GM18511 (cell line): ENCODE results near the gene SEMA3C.
"Not testable (repeated sequence)": the region's sequence is repeated elsewhere in the genome, so short reads cannot be mapped to it uniquely, and the experiment has no call there.

Experiments used
- ATAC-seq: cut with Tn5 transposase; IDR thresholded peaks from one replicate; pipeline ENCODE4 v1.9.1; 2021; ENCODE audit warnings: mild to moderate bottlenecking, moderate library complexity; ENCODE audit not compliant: unreplicated experiment

The SEMA3C gene

GRCh38 chr7:80929619-80930018 lies 10.8 kb upstream of the SEMA3C start:
- ATAC-seq, result no peak

DNA sequence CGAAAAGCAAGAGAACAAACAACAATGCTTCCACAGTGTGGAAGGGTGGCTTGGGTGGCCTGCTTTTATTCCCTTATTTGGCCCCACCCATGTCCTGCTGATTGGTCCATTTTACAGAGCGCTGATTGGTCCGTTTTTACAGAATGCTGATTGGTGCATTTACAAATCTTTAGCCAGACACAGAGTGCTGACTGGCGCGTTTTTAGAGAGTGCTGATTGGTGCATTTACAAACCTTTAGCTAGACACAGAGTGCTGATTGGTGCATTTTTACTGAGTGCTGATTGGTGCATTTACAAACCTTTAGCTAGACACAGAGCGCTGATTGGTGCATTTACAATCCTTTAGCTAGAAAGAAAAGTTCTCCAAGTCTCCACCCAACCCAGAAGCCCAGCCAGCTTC lies 8.1 kb upstream of the SEMA3C start:
- not testable (repeated sequence) for ATAC-seq

GRCh38 chr7:80924090-80924489 lies 5.2 kb upstream of the SEMA3C start:
- ATAC-seq, result no peak

DNA sequence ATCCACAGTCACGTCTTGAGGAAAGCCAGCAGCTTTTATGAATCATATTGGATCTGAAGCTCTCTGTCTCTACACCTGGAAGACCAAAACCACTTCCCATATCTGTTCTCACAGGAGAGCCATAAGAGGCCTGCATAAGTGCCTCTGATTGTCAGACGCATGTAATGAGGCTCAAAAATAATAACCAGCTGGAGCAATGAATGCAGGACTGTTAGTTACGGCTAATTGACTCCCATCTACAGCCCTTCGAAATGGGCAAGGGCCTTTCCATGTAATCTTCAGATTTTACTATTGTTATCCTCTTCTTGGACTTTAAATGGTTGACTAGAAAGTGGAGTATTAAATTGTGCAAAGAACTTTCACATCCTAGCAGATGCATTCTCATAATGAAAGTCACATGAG lies 4.4 kb upstream of the SEMA3C start:
- ATAC-seq, result no peak

GRCh38 chr7:80922253-80923049 lies 3.6 kb upstream of the SEMA3C start:
- ATAC-seq, result no peak

- no peak for ATAC-seq
Measured at GRCh38 chr7:80921130-80921529, 2.3 kb upstream of the SEMA3C start.

GRCh38 chr7:80918399-80918798 lies 452 bp downstream of the SEMA3C start:
- peak; percentile 66 for ATAC-seq

DNA sequence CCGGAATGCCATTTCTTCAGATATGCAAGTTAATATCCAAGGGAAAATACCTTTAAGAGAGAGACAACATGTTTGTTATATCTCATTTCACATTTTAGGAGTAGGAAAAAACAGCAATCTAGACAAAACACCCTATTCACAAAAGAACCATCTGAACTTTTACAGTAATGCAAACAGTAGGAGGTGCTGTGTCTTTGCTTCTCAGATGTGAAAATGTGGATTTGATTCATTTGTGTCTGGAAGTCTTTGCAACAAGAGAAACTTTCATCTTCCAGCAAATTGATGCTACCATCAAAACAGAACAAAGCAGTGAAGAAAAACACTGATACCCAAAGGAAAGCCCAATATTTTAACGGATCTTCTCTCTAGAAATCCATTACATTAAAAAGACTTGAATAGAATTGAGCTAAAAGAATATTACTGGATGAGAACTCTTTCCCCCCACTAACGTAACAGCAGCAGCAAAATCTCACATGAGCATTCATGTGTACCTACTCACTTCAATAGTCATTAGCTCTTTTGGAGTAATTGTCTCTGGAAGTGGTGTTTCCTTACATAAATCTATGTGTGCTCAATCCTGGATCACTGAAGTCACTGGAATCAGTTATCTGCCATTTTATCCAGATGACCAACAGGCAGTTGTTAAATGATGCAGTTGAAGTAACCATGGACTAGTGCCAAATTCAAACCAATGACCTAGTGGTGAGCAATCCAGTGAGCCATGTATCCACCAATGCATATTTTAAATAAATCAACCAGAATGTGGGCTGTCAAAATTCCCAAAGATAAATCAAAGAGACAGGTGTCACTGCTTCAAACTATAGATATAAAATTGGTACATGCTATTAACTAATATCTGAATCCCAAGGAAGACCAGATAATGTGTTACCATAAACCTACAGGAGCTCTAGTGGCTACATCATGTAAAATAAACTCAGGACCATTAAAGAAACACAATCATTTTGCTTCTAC lies 1.8 kb downstream of the SEMA3C start:
- no peak for ATAC-seq

GRCh38 chr7:80910228-80910627 lies 8.6 kb downstream of the SEMA3C start:
- no peak for ATAC-seq

- ATAC-seq, result no peak
Measured at GRCh38 chr7:80908360-80908797, 10.5 kb downstream of the SEMA3C start.

DNA sequence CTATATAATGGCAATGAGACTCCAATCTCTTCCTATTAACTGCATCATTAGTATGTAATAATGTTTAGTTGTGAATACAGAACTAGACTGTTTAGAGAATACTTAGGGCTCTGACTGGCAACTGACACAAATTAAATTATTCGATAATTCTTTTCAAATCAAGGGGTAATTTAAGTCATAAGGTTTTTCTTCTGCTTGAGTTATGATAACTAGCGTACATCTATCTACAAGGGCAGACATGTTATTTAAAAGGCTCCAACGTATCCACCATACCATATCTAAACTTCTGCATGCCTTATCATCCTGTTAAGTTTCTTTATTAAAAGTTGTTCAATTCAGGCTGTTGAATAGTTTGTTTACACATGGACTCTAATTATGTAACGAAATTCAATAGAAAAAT lies 11.2 kb downstream of the SEMA3C start:
- ATAC-seq, result no peak

- ATAC-seq, result no peak
Measured at GRCh38 chr7:80907141-80907601, 11.7 kb downstream of the SEMA3C start.

GRCh38 chr7:80905334-80905733 lies 13.5 kb downstream of the SEMA3C start:
- no peak for ATAC-seq

GRCh38 chr7:80902716-80903308 lies 16.0 kb downstream of the SEMA3C start:
- no peak for ATAC-seq

DNA sequence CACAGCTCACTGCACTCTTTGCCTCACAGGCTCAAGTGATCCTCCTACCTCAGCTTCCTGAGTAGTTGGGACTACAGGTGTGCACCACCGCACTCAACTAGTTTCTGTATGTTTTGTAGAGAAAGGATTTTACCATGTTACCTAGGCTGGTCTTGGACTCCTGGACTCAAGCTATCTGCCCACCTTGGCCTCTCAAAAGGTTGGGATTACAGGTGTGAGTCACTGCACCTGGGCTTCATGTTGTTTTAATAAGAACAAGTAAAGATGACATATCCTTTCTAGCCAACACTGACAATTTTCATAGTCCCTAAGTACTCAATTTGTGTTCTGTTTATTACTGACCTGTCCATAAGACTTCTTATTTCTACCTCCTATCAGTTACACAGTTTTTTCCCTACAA lies 16.8 kb downstream of the SEMA3C start:
- no peak for ATAC-seq

DNA sequence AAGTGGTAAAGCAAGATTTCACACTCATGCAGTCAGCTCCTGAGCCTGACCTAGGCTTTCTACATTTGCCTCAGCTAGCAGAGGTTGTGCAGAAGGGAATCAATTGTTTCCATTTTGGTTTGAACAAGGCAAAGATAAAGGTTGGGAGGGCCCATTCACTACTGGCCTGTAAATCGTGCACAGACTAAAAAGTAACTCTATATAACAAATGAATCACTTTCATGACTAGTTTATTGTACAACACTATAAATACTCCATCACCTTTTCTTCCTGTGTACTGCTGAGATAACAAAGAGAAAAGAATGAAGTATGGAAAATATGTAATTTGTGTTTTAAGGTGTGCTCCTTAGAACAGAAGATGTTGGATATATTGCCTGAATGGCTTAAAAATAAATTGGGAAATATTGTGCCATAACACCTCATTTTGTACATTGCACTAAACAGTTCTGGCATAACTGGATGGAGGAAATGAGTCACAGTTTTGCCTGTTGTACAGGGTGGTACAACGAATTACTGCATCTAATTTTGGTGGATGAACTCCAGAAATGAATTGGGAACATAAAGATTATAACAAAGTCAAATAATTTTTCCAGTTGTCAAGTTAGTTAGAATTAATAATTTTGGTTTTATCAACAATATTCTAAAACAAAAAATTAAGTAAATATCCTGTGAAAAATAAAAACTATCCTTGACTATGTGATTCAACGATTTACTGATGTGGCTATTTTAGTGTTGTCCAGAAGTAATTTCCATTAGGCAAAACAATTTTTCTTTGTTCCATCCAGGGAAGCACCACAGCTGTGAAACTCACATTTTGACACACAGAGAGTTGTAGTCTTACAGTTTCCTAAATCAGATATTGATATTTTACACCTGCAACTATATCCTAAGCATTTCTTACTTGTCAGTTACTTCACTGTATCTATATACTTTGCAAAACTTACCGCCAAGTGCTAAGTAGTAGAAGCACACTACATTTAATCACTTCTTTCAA lies 18.0 kb downstream of the SEMA3C start:
- ATAC-seq, result no peak

DNA sequence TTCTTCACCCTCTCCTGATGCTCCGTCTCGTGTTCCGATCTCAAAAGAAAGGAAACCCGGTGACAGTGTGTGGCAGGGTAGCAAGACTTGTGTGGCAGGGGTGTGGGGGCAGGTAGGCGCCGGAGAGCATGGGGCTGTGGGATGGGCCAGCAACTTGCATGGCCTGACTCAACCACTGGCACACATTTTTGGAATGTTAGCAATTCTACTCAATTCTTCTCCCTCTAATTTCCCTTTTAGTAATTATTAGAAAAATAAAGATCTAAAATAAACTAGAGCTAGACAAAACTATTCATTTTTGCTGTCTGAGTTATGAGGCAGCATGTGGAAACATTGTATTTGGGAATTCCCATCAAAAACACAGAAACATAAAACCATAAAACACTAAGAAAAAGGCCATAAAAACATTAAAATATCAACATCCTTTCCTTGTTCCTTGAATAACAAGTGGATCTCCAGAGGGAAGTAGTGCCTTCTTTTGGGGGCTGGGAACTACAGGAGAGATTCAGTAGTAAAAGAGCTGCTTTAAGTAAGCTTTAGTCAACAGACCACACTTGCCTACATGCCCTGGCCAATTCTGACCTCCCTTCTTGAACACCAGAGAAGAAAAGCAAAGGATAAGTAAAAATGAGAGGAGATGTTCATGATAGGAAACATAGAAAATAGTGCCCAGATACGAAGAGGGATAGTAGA lies 21.8 kb downstream of the SEMA3C start:
- no peak for ATAC-seq

DNA sequence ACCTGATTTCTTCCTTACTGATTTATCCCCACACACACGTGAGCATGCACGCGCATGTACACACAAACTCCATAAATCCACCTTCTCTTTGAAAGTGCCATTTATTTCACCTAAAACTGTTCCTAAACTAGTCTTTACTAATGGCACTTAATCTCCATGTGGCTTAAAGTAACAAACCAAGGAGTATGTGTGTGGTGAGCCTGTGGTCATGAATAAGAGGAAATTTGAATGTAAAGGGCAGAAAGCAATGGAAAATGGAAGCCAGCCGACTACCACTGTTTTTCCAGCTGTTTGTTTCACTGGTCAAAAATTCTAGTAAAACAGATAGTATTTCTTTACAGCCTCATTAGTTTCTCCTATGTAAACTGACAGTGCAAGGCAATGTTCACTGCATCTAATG lies 23.8 kb downstream of the SEMA3C start:
- ATAC-seq, result no peak

DNA sequence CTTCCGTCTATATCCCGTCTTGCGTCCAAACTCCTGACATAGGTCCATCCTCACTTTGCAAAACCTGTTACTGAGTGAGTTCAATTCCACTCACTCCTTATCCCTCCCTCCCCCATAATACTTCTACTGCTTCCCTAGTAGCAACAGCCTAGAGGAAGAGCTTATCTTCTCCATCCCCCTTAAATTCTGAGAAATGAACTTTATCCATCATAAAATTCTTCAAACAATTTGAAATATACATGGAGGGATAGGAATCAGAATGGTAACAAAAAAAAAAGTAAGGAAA lies 27.6 kb downstream of the SEMA3C start:
- ATAC-seq, result no peak
